Osteoblast (primary cell): ENCODE data around the gene BMP5. TPM values are rescaled to one million over a fixed set of nuclear protein-coding genes. Genes with fewer than 3 reads are reported as not detected.

Experiments used
- DNase-seq: peaks from one replicate; pipeline ENCODE4 v3.0.0; 2011; ENCODE audit warnings: low spot score, mixed read lengths; ENCODE audit not compliant: insufficient read length; ENCODE audit errors: missing footprints
- H2AFZ ChIP-seq: 2 replicates; pipeline ENCODE4 v1.6.0; 2011; ENCODE audit warnings: mild to moderate bottlenecking, low read length
- H3K27ac ChIP-seq: 2 replicates; pipeline ENCODE4 v1.5.1; 2011; ENCODE audit warnings: mild to moderate bottlenecking, low read depth, low read length, moderate library complexity
- H3K27me3 ChIP-seq: 2 replicates; pipeline ENCODE4 v1.6.0; 2012; ENCODE audit warnings: mild to moderate bottlenecking, control low read depth, inconsistent platforms, low read length, moderate library complexity; ENCODE audit not compliant: insufficient read depth
- H3K36me3 ChIP-seq: 2 replicates; pipeline ENCODE4 v1.5.1; 2011; ENCODE audit warnings: mild to moderate bottlenecking, low read length, control low read depth, moderate library complexity; ENCODE audit not compliant: insufficient read depth
- H3K4me1 ChIP-seq: 2 replicates; pipeline ENCODE4 v1.5.1; 2011; ENCODE audit warnings: mild to moderate bottlenecking, low read length, control low read depth, moderate library complexity; ENCODE audit not compliant: insufficient read depth
- H3K4me2 ChIP-seq: 2 replicates; pipeline ENCODE4 v1.6.0; 2011; ENCODE audit warnings: mild to moderate bottlenecking, low read length; ENCODE audit not compliant: insufficient read depth
- H3K4me3 ChIP-seq: fragments of 200-600 bp; sonication (generic); 3 replicates; pipeline ENCODE4 v1.5.1; 2012; ENCODE audit warnings: mild to moderate bottlenecking, low read length, inconsistent platforms; ENCODE audit not compliant: insufficient read depth
- H3K79me2 ChIP-seq: 2 replicates; pipeline ENCODE4 v1.6.0; 2012; ENCODE audit warnings: mild to moderate bottlenecking, low read length, control low read depth, inconsistent platforms; ENCODE audit not compliant: insufficient read depth
- H3K9me3 ChIP-seq: 2 replicates; pipeline ENCODE4 v1.5.1; 2011; ENCODE audit warnings: low read depth, low read length, control low read depth
- H4K20me1 ChIP-seq: 2 replicates; pipeline ENCODE4 v1.6.0; 2012; ENCODE audit warnings: mild to moderate bottlenecking, low read length, control low read depth; ENCODE audit not compliant: insufficient read depth
- total RNA-seq: library from RNA; depleted of rRNA; stranded (reverse); fragments of >200 nt; gene quantifications from 2 replicates; pipeline ENCODE4 v1.2.3, GENCODE V29; 2012
- TF ChIP-seq, protein P1 (sequence below): IDR thresholded peaks from 2 replicates; pipeline ENCODE4 v1.5.1; 2011; ENCODE audit warnings: mild to moderate bottlenecking, low read depth, low read length, moderate library complexity; ENCODE audit errors: extremely low read depth

BMP5 gene
- total RNA-seq, 1 donor: 0.36 TPM

GRCh38 chr6:55836945-55837344 is 38.4 kb downstream of the BMP5 start:
- Histone ChIP-seq H3K9me3 (no peaks in the 10 kb centered on the region), H3K36me3 (no peaks in the 10 kb centered on the region), H3K27ac (no peak overlapping the region), H3K4me1 (no peaks in the 10 kb centered on the region), H3K27me3 (no peaks in the 10 kb centered on the region), H2AFZ (no peak overlapping the region), H3K79me2 (no peaks in the 10 kb centered on the region), H3K4me3 (no peak overlapping the region), H4K20me1 (no peaks in the 10 kb centered on the region), H3K4me2 (peak overlapping the region; percentile 14)
- TF ChIP-seq, protein P1, sequence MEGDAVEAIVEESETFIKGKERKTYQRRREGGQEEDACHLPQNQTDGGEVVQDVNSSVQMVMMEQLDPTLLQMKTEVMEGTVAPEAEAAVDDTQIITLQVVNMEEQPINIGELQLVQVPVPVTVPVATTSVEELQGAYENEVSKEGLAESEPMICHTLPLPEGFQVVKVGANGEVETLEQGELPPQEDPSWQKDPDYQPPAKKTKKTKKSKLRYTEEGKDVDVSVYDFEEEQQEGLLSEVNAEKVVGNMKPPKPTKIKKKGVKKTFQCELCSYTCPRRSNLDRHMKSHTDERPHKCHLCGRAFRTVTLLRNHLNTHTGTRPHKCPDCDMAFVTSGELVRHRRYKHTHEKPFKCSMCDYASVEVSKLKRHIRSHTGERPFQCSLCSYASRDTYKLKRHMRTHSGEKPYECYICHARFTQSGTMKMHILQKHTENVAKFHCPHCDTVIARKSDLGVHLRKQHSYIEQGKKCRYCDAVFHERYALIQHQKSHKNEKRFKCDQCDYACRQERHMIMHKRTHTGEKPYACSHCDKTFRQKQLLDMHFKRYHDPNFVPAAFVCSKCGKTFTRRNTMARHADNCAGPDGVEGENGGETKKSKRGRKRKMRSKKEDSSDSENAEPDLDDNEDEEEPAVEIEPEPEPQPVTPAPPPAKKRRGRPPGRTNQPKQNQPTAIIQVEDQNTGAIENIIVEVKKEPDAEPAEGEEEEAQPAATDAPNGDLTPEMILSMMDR: no peak
- no peak for DNase-seq

GRCh38 chr6:55836481-55836880 is 38.9 kb downstream of the BMP5 start:
- no peak for DNase-seq
- no peaks in the 10 kb centered on the region for H3K79me2 ChIP-seq
- TF ChIP-seq, protein P1: no peak
- peak overlapping the region; percentile 50 for H2AFZ ChIP-seq
- no peak overlapping the region for H3K27ac ChIP-seq
- H3K4me3 ChIP-seq: no peak overlapping the region
- no peaks in the 10 kb centered on the region for H4K20me1 ChIP-seq
- H3K4me1 ChIP-seq: no peaks in the 10 kb centered on the region
- H3K36me3 ChIP-seq: no peaks in the 10 kb centered on the region
- H3K27me3 ChIP-seq: no peaks in the 10 kb centered on the region
- no peaks in the 10 kb centered on the region for H3K9me3 ChIP-seq
- peak overlapping the region; percentile 14 for H3K4me2 ChIP-seq

DNA sequence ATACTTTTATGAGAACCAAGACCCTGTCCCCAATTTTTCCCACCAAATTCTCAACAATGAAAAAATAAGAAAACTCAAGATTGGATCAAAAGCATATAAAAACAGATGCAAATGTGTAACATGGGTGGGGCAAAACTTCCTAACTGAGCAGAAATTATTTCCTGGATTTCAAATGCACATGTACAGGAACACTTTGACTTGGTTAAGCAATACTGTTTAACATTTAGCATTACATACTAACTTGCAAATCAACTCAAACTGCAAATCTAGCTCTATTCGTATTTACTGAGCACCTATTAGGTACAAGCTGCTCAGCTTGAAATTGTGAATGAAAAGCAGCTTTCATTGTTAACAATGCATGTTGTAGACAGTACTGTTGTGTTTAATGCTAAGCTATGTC is 40.2 kb downstream of the BMP5 start:
- no peaks in the 10 kb centered on the region for H3K27me3 ChIP-seq
- TF ChIP-seq, protein P1: no peak
- no peak overlapping the region for H3K4me2 ChIP-seq
- H3K9me3 ChIP-seq: no peaks in the 10 kb centered on the region
- H2AFZ ChIP-seq: no peak overlapping the region
- H3K79me2 ChIP-seq: no peaks in the 10 kb centered on the region
- no peak overlapping the region for H3K4me3 ChIP-seq
- DNase-seq: no peak
- H3K4me1 ChIP-seq: no peaks in the 10 kb centered on the region
- H4K20me1 ChIP-seq: no peaks in the 10 kb centered on the region
- H3K36me3 ChIP-seq: no peaks in the 10 kb centered on the region
- H3K27ac ChIP-seq: no peak overlapping the region

DNA sequence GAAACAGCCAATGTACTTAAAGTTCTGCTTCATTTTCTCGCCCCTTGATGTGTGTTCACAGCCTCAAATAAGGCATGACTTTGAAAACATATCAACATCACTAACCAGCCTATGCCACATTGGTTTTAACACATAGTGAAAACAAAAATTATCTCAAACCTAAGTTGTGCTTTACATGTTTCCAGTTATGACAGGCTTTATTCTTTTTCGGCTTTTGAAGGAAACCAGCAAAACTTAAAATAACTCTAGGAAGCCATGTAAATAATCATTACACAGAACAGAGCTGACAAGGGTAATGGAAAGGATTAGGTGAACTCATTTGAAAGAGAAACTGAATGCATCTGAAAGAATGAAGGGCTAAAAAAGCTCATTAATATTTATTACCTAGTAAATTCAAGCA is 42.1 kb downstream of the BMP5 start:
- Histone ChIP-seq H2AFZ (no peak overlapping the region), H3K27ac (no peak overlapping the region), H3K79me2 (no peaks in the 10 kb centered on the region), H4K20me1 (no peaks in the 10 kb centered on the region), H3K4me3 (no peak overlapping the region), H3K4me1 (no peaks in the 10 kb centered on the region), H3K9me3 (no peaks in the 10 kb centered on the region), H3K36me3 (no peaks in the 10 kb centered on the region), H3K27me3 (no peaks in the 10 kb centered on the region), H3K4me2 (no peak overlapping the region)
- TF ChIP-seq, protein P1: no peak
- DNase-seq: no peak
